IMR-90 (cell line): ENCODE results near the gene AKAP1. TPM values are rescaled to one million over a fixed set of nuclear protein-coding genes. Genes with fewer than 3 reads are reported as not detected.

Experiments
- ATAC-seq: fragments of 200-7000 bp; cut with Tn5 transposase; 2 replicates; pipeline ENCODE4 v1.9.1; 2020; ENCODE audit warnings: low read depth, mild to moderate bottlenecking, moderate library complexity
- BruUV-seq: library from RNA; stranded (reverse); fragments of 400-500 nt; replicated peaks from 2 replicates; lab custom pipeline; 2021; lab: Mats Ljungman, UMichigan
- CTCF ChIA-PET: fragments of 300-600 bp; formaldehyde crosslinking; extraction: SDS; loops from one replicate; lab custom pipeline; 2021; ENCODE audit warnings: antibody characterized with exemption; lab: Yijun Ruan, JAX
- POLR2A ChIA-PET: fragments of 300-600 bp; sonication (Branson Sonifier 250); formaldehyde crosslinking; loops from one replicate; lab custom pipeline; 2022; ENCODE audit warnings: antibody characterized with exemption; ENCODE audit not compliant: unreplicated experiment; lab: Charles Lee
- DNase-seq: peaks from one replicate; pipeline ENCODE4 v3.0.0; 2013
- H2AFZ ChIP-seq: replicated peaks from 2 replicates; pipeline ENCODE3; 2013; ENCODE audit warnings: low read length, mild to moderate bottlenecking; ENCODE audit not compliant: poor library complexity
- H2AK5ac ChIP-seq: 2 replicates; pipeline ENCODE4 v1.6.1; 2013; ENCODE audit warnings: low read depth, low read length, inconsistent platforms
- H2AK9ac ChIP-seq: replicated peaks from 2 replicates; pipeline ENCODE3; 2013; ENCODE audit warnings: mild to moderate bottlenecking, low read depth, low read length, moderate library complexity; ENCODE audit not compliant: poor library complexity
- H2BK120ac ChIP-seq: 2 replicates; pipeline ENCODE4 v1.6.1; 2013; ENCODE audit warnings: low read depth, low read length, inconsistent platforms
- H2BK15ac ChIP-seq: 3 replicates; pipeline ENCODE4 v1.6.1; 2013; ENCODE audit warnings: low read depth, low read length, inconsistent platforms
- H2BK20ac ChIP-seq: 2 replicates; pipeline ENCODE4 v1.6.1; 2013; ENCODE audit warnings: low read depth, mild to moderate bottlenecking, inconsistent platforms, low read length, moderate library complexity
- H2BK5ac ChIP-seq: 2 replicates; pipeline ENCODE4 v1.6.1; 2013; ENCODE audit warnings: mild to moderate bottlenecking, low read depth, low read length, inconsistent platforms; ENCODE audit not compliant: poor library complexity, severe bottlenecking
- H3K14ac ChIP-seq: replicated peaks from 2 replicates; pipeline ENCODE4 v1.6.1; 2013; ENCODE audit warnings: low read depth, low read length, inconsistent platforms
- H3K18ac ChIP-seq: 2 replicates; pipeline ENCODE4 v1.6.1; 2013; ENCODE audit warnings: low read depth, low read length, control low read depth
- H3K23ac ChIP-seq: 2 replicates; pipeline ENCODE4 v1.6.1; 2013; ENCODE audit warnings: low read depth, low read length, inconsistent platforms
- H3K27ac ChIP-seq: 2 replicates; pipeline ENCODE4 v1.5.1; 2013; ENCODE audit warnings: mild to moderate bottlenecking, control low read depth, low read length; ENCODE audit not compliant: insufficient read depth
- H3K27me3 ChIP-seq: 2 replicates; pipeline ENCODE4 v1.6.1; 2013; ENCODE audit warnings: low read length; ENCODE audit not compliant: control insufficient read depth, insufficient read depth
- H3K36me3 ChIP-seq: 2 replicates; pipeline ENCODE4 v1.6.1; 2013; ENCODE audit warnings: low read length, mixed read lengths; ENCODE audit not compliant: control insufficient read depth, insufficient read depth
- H3K4ac ChIP-seq: 2 replicates; pipeline ENCODE4 v1.6.1; 2013; ENCODE audit warnings: low read depth, low read length, inconsistent platforms
- H3K4me1 ChIP-seq: 2 replicates; pipeline ENCODE4 v1.6.1; 2013; ENCODE audit warnings: low read length, mixed read lengths; ENCODE audit not compliant: control insufficient read depth, insufficient read depth
- H3K4me2 ChIP-seq: 2 replicates; pipeline ENCODE4 v1.6.1; 2013; ENCODE audit warnings: low read depth, mild to moderate bottlenecking, control low read depth, low read length, moderate library complexity
- H3K4me3 ChIP-seq: 2 replicates; pipeline ENCODE4 v1.5.1; 2013; ENCODE audit warnings: low read depth, mild to moderate bottlenecking, control low read depth, low read length, moderate library complexity; ENCODE audit not compliant: insufficient read depth
- H3K56ac ChIP-seq: 2 replicates; pipeline ENCODE4 v1.6.1; 2013; ENCODE audit warnings: low read length, inconsistent platforms; ENCODE audit not compliant: insufficient read depth; ENCODE audit errors: extremely low read depth
- H3K79me1 ChIP-seq, 2 experiments: 2 replicates each; pipeline ENCODE4 v1.6.1; 2013; ENCODE audit warnings: low read length in 2 of 2, inconsistent platforms in 1 of 2, low read depth in 1 of 2
- H3K9ac ChIP-seq: 2 replicates; pipeline ENCODE4 v1.6.1; 2013; ENCODE audit warnings: low read depth, low read length, control low read depth
- H3K9me1 ChIP-seq: 2 replicates; pipeline ENCODE4 v1.6.1; 2013; ENCODE audit warnings: low read length, inconsistent platforms; ENCODE audit not compliant: insufficient read depth
- H3K9me3 ChIP-seq: 2 replicates; pipeline ENCODE4 v1.6.1; 2013; ENCODE audit warnings: low read length; ENCODE audit not compliant: control insufficient read depth, insufficient read depth
- H4K20me1 ChIP-seq: 2 replicates; pipeline ENCODE4 v1.6.1; 2013; ENCODE audit warnings: low read length, inconsistent platforms; ENCODE audit not compliant: insufficient read depth
- H4K5ac ChIP-seq: 2 replicates; pipeline ENCODE4 v1.6.1; 2013; ENCODE audit warnings: mild to moderate bottlenecking, low read depth, low read length, control low read depth
- H4K8ac ChIP-seq, 2 experiments: 2 replicates each; pipeline ENCODE4 v1.6.1; 2013; ENCODE audit warnings: low read depth in 2 of 2, low read length in 2 of 2, control low read depth in 1 of 2, inconsistent platforms in 1 of 2
- H4K91ac ChIP-seq: 2 replicates; pipeline ENCODE4 v1.6.1; 2013; ENCODE audit warnings: low read depth, low read length, inconsistent platforms; ENCODE audit not compliant: insufficient read depth
- CTCF ChIP-seq: conservative IDR thresholded peaks from 2 replicates; pipeline ENCODE4 v1.5.1; 2012; ENCODE audit warnings: mild to moderate bottlenecking, low read depth, low read length, improper control_type of control experiment
- ELK1 ChIP-seq: fragments of 150-350 bp; IDR thresholded peaks from 2 replicates; pipeline ENCODE4 v1.6.1; 2016; ENCODE audit warnings: low read depth, mild to moderate bottlenecking, low read length, moderate library complexity, borderline replicate concordance
- FOS ChIP-seq: fragments of 150-350 bp; IDR thresholded peaks from 2 replicates; pipeline ENCODE4 v1.6.1; 2016; ENCODE audit warnings: low read depth, low read length
- MAZ ChIP-seq: IDR thresholded peaks from 2 replicates; pipeline ENCODE4 v1.6.1; 2012; ENCODE audit warnings: low read depth, mild to moderate bottlenecking, low read length, improper control_type of control experiment, moderate library complexity, borderline replicate concordance
- MXI1 ChIP-seq: IDR thresholded peaks from 2 replicates; pipeline ENCODE4 v1.6.1; 2012; ENCODE audit warnings: low read depth, mild to moderate bottlenecking, low read length, moderate library complexity, borderline replicate concordance
- NFE2L2 ChIP-seq: fragments of 150-350 bp; IDR thresholded peaks from 2 replicates; pipeline ENCODE4 v1.6.1; 2016; ENCODE audit warnings: low read depth, mild to moderate bottlenecking, low read length
- RAD21 ChIP-seq: IDR thresholded peaks from 2 replicates; pipeline ENCODE4 v1.6.1; 2012; ENCODE audit warnings: low read length, improper control_type of control experiment
- WGBS, 2 experiments: methylation state at CpG; one replicate each; pipeline versions ENCODE4 v1.1.5 to v1.1.7; 2013; ENCODE audit warnings: missing lambda C conversion rate in 2 of 2; ENCODE audit not compliant: insufficient read length in 1 of 2; ENCODE audit errors: extremely low coverage in 2 of 2; 5-methylcytosine and 5-hydroxymethylcytosine counted together
- dilution Hi-C: fragments of 300-500 bp; cut with HindIII; formaldehyde crosslinking; loops from one replicate; pipeline ENCODE4 v1.14.3; 2018; ENCODE audit warnings: low sequenced_read_pairs; ENCODE audit not compliant: unreplicated experiment
- in situ Hi-C: fragments of 300-500 bp; cut with MboI; formaldehyde crosslinking; loops from 3 replicates; pipeline ENCODE4 v1.14.3; 2019; ENCODE audit warnings: low sequenced_read_pairs, inconsistent platforms, mixed read lengths
- intact Hi-C: fragments of 100-400 bp; cut with micrococcal nuclease; formaldehyde crosslinking; loops from 2 replicates; pipeline ENCODE4 v1.10.0; 2022
- polyA plus RNA-seq, 3 experiments: library from polyadenylated mRNA; depleted of rRNA; stranded (reverse); fragments of >200 nt; gene quantifications; 2 replicates each; pipeline ENCODE4 v1.2.3, GENCODE V29; 2012; ENCODE audit warnings: low replicate concordance in 1 of 3
- total RNA-seq: library from RNA; depleted of rRNA; stranded (reverse); fragments of >200 nt; gene quantifications from 2 replicates; pipeline ENCODE4 v1.2.3, GENCODE V29; 2012

The AKAP1 gene
- total and polyA plus RNA-seq, 2 of the 4 experiments (the other 2 are of a cell fraction), result 10.2 to 17.4 TPM

GRCh38 chr17:57110579-57111325 is 25.7 kb downstream of the AKAP1 start:
- Histone ChIP-seq H2BK5ac (no peak overlapping the region), H3K9me3 (no peaks in the 10 kb centered on the region), H2BK20ac (no peak overlapping the region), H2BK15ac (no peak overlapping the region), H3K36me3 (peaks cover 4% of the 10 kb centered on the region), H2AK9ac (no peak overlapping the region), H4K5ac (no peak overlapping the region), H4K8ac (no peak overlapping the region), H4K91ac (no peak overlapping the region), H2AFZ (no peak overlapping the region), H3K4me2 (no peak overlapping the region), H3K27ac (no peak overlapping the region), H3K9me1 (0 out of 2 replicates have a peak, but pooled peaks cover 10% of the 10 kb centered on the region), H4K20me1 (no peaks in the 10 kb centered on the region; the same call in none of the 2 replicates), H3K23ac (no peak overlapping the region), H3K56ac (no peak overlapping the region), H3K4me1 (no peaks in the 10 kb centered on the region), H3K4ac (no peak overlapping the region), H3K4me3 (no peak overlapping the region), H3K79me1 (no peaks in the 10 kb centered on the region; a peak in 1 of 4 replicates), H2AK5ac (no peak overlapping the region), H3K14ac (no peak overlapping the region), H2BK120ac (no peak overlapping the region), H3K18ac (no peak overlapping the region), H3K27me3 (no peaks in the 10 kb centered on the region), H3K9ac (no peak overlapping the region)
- WGBS, 2 experiments, result 100% methylated on average over 3 of the region's 12 CpGs; no CpG with 5 or more reads in 1 of the 2 experiments
- BruUV-seq, result no TSS peak
- TF ChIP-seq NFE2L2 (no peak), FOS (no peak), MXI1 (no peak), ELK1 (no peak), CTCF (no peak), MAZ (no peak), RAD21 (no peak)
- ATAC-seq, result peak; percentile 25
- intact Hi-C loops (no loop called here), dilution Hi-C loops (no loop called here), in situ Hi-C loops (loop anchor here (25.0 kb wide), 1 partner anchor 1002 kb away; no protein-coding TSS in a partner anchor)
- POLR2A ChIA-PET, result no interaction called here
- CTCF ChIA-PET, result no interaction called here
- peak; percentile 3 for DNase-seq
